GM10248 (cell line): ENCODE results near the gene C1orf174.

Source experiments
- CTCF ChIA-PET: fragments of 300-600 bp; sonication (Branson Sonifier 250); formaldehyde crosslinking; extraction: SDS; loops from one replicate; lab custom pipeline; 2021; ENCODE audit warnings: antibody characterized with exemption; lab: Yijun Ruan, JAX
- POLR2A ChIA-PET: fragments of 350-650 bp; sonication (Branson Sonifier 250); formaldehyde crosslinking; extraction: SDS; loops from one replicate; lab custom pipeline; 2020; ENCODE audit warnings: antibody characterized with exemption; lab: Yijun Ruan, JAX
- DNase-seq: peaks from one replicate; pipeline ENCODE4 v3.0.0; 2012; ENCODE audit errors: extremely low spot score
- CTCF ChIP-seq: IDR thresholded peaks from 2 replicates; pipeline ENCODE4 v1.5.1; 2012; ENCODE audit warnings: mild to moderate bottlenecking, low read depth; ENCODE audit errors: extremely low read depth, missing control alignments, control extremely low read depth

C1orf174 gene

GRCh38 chr1:3886691-3887090 is 13.4 kb downstream of the C1orf174 start:
- no peak for DNase-seq
- no peak for TF ChIP-seq CTCF
- POLR2A ChIA-PET, result no interaction called here
- CTCF ChIA-PET, result no interaction called here

DNA sequence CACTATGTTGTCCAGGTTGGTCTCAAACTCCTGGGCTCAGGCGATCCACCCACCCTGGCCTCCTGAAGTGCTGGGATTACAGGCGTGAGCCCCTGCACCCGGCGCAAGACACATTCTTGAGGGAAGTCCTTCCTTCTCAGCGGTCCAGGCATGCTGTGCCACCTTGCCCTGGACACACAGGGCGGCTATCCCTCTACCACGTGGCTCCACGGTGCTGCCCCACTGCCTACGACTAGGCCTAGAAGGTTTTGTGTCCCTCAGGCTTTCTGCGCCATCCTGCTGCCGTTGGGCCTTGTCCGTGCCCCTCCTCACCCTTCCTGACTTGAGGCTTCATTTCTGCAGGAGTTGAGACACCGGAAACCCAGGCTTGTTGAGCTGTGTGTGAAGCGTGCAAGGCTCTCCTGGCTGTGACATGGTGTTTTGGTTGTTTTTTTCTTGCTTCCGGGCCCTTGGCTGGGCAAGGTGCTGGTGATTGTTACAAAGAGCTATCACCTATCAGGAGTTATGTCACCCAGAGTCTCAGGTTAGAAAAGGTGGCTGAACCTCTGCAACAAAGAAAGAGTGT is 13.9 kb downstream of the C1orf174 start:
- ChIA-PET POLR2A (no interaction called here), CTCF (no interaction called here)
- no peak for DNase-seq
- no peak for TF ChIP-seq CTCF

DNA sequence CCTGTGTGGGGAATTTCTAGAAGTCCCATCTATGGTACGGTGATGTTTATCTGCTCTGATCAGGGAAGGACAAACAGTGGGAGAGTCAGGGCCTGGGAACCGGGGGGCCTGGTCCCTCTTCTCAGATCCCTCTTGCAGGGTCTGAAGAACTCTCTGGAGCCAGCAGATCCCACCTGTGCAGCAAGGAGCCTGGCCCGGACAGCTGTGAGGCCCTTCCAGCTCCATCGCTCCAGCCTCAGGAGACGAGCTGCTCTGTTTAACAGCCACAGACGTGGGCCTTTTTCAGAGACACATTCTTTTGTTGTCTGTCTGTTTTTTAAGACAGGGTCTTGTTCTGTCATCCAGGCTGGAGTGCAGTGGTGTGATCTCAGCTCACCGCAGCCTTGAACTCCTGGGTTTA is 14.5 kb downstream of the C1orf174 start:
- DNase-seq, result no peak
- TF ChIP-seq CTCF, result no peak
- ChIA-PET CTCF (interaction anchor here (1.1 kb wide), 1 partner anchor 15 kb away, joined by 3 read pairs; no protein-coding TSS in a partner anchor), POLR2A (no interaction called here)

DNA sequence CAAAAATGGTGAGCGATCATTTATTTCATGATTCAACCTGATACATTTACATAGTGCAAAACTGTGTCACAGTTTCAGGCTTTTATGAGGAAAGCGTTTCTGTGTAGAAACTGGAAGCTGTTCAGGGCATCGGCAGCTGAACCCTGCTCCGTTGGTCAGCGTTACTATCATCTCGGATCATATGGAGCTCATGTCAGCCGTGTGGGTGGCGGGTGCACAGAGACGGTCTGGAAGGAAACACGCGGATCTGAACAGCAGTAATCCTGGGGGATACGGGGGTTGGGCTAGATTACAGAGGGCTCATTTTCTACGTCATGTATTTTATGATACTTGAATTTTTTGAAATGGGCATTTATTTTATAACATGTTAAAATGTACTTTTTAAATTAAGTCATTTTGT is 15.1 kb downstream of the C1orf174 start:
- ChIA-PET CTCF (interaction anchor here (1.1 kb wide), 1 partner anchor 15 kb away, joined by 3 read pairs; no protein-coding TSS in a partner anchor), POLR2A (no interaction called here)
- no peak for TF ChIP-seq CTCF

GRCh38 chr1:3883194-3883925 is 16.7 kb downstream of the C1orf174 start:
- DNase-seq, result no peak
- ChIA-PET CTCF (no interaction called here), POLR2A (no interaction called here)
- TF ChIP-seq CTCF, result no peak

More for the DNA sequence above, 15.1 kb downstream of the C1orf174 start:
- no peak for DNase-seq

DNA sequence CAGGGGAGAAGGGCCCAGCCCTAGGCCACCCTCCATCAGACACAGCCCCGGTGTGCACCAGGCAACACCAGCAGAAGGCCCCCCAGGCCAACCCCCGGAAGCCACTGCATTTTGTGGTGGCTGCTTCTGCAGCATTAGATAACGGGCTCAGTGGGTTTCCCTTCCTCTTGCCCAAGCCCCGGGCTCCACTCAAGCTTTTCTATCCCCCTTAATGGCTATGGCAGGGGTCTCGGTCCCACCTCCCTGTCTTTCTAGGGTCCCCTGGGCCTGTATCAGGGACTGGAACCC is 18.9 kb downstream of the C1orf174 start:
- no peak for DNase-seq
- no peak for TF ChIP-seq CTCF
- POLR2A ChIA-PET, result no interaction called here
- CTCF ChIA-PET, result no interaction called here
